HepG2 (cell line): ENCODE results near the gene S100A16. TPM values are rescaled to one million over a fixed set of nuclear protein-coding genes. Genes with fewer than 3 reads are reported as not detected.

Source experiments
- ASH2L ChIP-seq: fragments of 300-600, 200-600 bp; sonication (generic); IDR thresholded peaks from 2 replicates; pipeline ENCODE4 v1.7.0; 2017; ENCODE audit warnings: low read depth, mild to moderate bottlenecking, moderate library complexity, mixed read lengths, low read length; ENCODE audit not compliant: insufficient read length
- CAMTA2 ChIP-seq: sonication (generic); formaldehyde crosslinking; IDR thresholded peaks from 2 replicates; pipeline ENCODE4 v1.4.0; 2020; ENCODE audit warnings: mild to moderate bottlenecking, missing genetic modification reagents, borderline replicate concordance
- ESRRA ChIP-seq: sonication (generic); formaldehyde crosslinking; IDR thresholded peaks from 2 replicates; pipeline ENCODE4 v1.5.1; 2020; ENCODE audit warnings: mild to moderate bottlenecking, low read depth, missing genetic modification reagents
- FIP1L1 ChIP-seq: fragments of 200-400 bp; formaldehyde crosslinking; IDR thresholded peaks from 2 replicates; pipeline ENCODE4 v1.6.1; 2018; ENCODE audit warnings: low read depth, mild to moderate bottlenecking, low read length, moderate library complexity, borderline replicate concordance; ENCODE audit not compliant: insufficient read depth
- IRF2 ChIP-seq: IDR thresholded peaks from 2 replicates; pipeline ENCODE4 v1.6.1; 2018; ENCODE audit warnings: missing genetic modification reagents, missing compliant biosample characterization
- KDM5A ChIP-seq: fragments of 200-600 bp; sonication (generic); IDR thresholded peaks from 2 replicates; pipeline ENCODE4 v1.7.0; 2018; ENCODE audit warnings: antibody characterized with exemption, mild to moderate bottlenecking, low read length, borderline replicate concordance
- MTA1 ChIP-seq: sonication (generic); formaldehyde crosslinking; IDR thresholded peaks from 2 replicates; pipeline ENCODE4 v1.4.0; 2020; ENCODE audit warnings: missing genetic modification reagents, mild to moderate bottlenecking, borderline replicate concordance
- NONO ChIP-seq, 2 experiments: fragments of 450-650 bp in 1 of 2; sonication (generic) in 1 of 2; formaldehyde crosslinking in 1 of 2; IDR thresholded peaks in 1 of 2; conservative IDR thresholded peaks in 1 of 2; 2 replicates each; pipeline versions ENCODE4 v1.6.1 to v1.8.0; 2017 to 2022; ENCODE audit warnings: mild to moderate bottlenecking in 1 of 2, missing genetic modification reagents in 1 of 2, moderate library complexity in 1 of 2
- RBM39 ChIP-seq: fragments of 200-400 bp; formaldehyde crosslinking; IDR thresholded peaks from one replicate; pipeline ENCODE4 v1.6.1; 2018; ENCODE audit warnings: antibody characterized with exemption, mild to moderate bottlenecking, low read depth, low read length; ENCODE audit not compliant: poor library complexity, severe bottlenecking
- SP5 ChIP-seq: IDR thresholded peaks from 2 replicates; pipeline ENCODE4 v1.6.1; 2016; ENCODE audit warnings: low read depth, borderline replicate concordance
- SRSF1 ChIP-seq: fragments of 200-400 bp; formaldehyde crosslinking; optimal IDR thresholded peaks from 2 replicates; pipeline ENCODE3; 2017; ENCODE audit warnings: mild to moderate bottlenecking, low read depth, low read length, moderate library complexity
- U2AF1 ChIP-seq: fragments of 200-400 bp; formaldehyde crosslinking; optimal IDR thresholded peaks from 2 replicates; pipeline ENCODE3; 2017; ENCODE audit warnings: mild to moderate bottlenecking, low read depth, low read length
- ZNF225 ChIP-seq: sonication (generic); formaldehyde crosslinking; IDR thresholded peaks from 2 replicates; pipeline ENCODE4 v1.4.0; 2020; ENCODE audit warnings: mild to moderate bottlenecking, missing genetic modification reagents
- ZNF510 ChIP-seq: sonication (generic); formaldehyde crosslinking; IDR thresholded peaks from 2 replicates; pipeline ENCODE4 v1.4.0; 2020; ENCODE audit warnings: low read depth, mild to moderate bottlenecking, missing genetic modification reagents
- ZNF569 ChIP-seq: sonication (generic); formaldehyde crosslinking; IDR thresholded peaks from 2 replicates; pipeline ENCODE4 v1.5.0; 2020; ENCODE audit warnings: mild to moderate bottlenecking, missing genetic modification reagents, moderate library complexity, borderline replicate concordance
- ZNF777 ChIP-seq: sonication (generic); formaldehyde crosslinking; IDR thresholded peaks from 2 replicates; pipeline ENCODE4 v1.4.0; 2020; ENCODE audit warnings: missing genetic modification reagents
- ZSCAN29 ChIP-seq: sonication (generic); formaldehyde crosslinking; conservative IDR thresholded peaks from 2 replicates; pipeline ENCODE4 v1.4.0; 2020; ENCODE audit warnings: mild to moderate bottlenecking, missing genetic modification reagents
- ZZZ3 ChIP-seq: sonication (generic); formaldehyde crosslinking; IDR thresholded peaks from 2 replicates; pipeline ENCODE4 v1.4.0; 2020; ENCODE audit warnings: missing genetic modification reagents, mild to moderate bottlenecking, borderline replicate concordance
- polyA plus RNA-seq, 8 experiments: library from polyadenylated mRNA; depleted of rRNA in 3 of 8; stranded (reverse) in 7 of 8; unstranded in 1 of 8; fragments of >200 nt; fragmentation: Illumina TruSeq in 4 of 8; extraction: Trizol in 4 of 8; gene quantifications; 2 replicates each; pipeline versions ENCODE4 v1.2.1 to v1.2.3, GENCODE V29; 2011 to 2016; ENCODE audit warnings: low read depth in 4 of 8, missing spikeins in 1 of 8, mixed read lengths in 1 of 8; ENCODE audit not compliant: insufficient read depth in 1 of 8
- total RNA-seq, 5 experiments: library from RNA; depleted of rRNA; stranded (reverse); fragments of >200 nt; fragmentation: Illumina TruSeq; extraction: Trizol; gene quantifications; 2 replicates each; pipeline ENCODE4 v1.2.3, GENCODE V29; 2016; ENCODE audit warnings: low read depth in 1 of 5
- TF ChIP-seq, protein P1 (sequence below): sonication (generic); formaldehyde crosslinking; IDR thresholded peaks from 2 replicates; pipeline ENCODE4 v1.5.0; 2020; ENCODE audit warnings: mild to moderate bottlenecking, missing genetic modification reagents, borderline replicate concordance
- TF ChIP-seq, protein P2 (sequence below): IDR thresholded peaks from 2 replicates; pipeline ENCODE4 v1.6.1; 2016

Gene S100A16
- total and polyA plus RNA-seq, 2 of the 13 experiments (the other 11 are each of a cell fraction or from before 2014, with no cell fraction given) = 46.0 to 195 TPM

DNA sequence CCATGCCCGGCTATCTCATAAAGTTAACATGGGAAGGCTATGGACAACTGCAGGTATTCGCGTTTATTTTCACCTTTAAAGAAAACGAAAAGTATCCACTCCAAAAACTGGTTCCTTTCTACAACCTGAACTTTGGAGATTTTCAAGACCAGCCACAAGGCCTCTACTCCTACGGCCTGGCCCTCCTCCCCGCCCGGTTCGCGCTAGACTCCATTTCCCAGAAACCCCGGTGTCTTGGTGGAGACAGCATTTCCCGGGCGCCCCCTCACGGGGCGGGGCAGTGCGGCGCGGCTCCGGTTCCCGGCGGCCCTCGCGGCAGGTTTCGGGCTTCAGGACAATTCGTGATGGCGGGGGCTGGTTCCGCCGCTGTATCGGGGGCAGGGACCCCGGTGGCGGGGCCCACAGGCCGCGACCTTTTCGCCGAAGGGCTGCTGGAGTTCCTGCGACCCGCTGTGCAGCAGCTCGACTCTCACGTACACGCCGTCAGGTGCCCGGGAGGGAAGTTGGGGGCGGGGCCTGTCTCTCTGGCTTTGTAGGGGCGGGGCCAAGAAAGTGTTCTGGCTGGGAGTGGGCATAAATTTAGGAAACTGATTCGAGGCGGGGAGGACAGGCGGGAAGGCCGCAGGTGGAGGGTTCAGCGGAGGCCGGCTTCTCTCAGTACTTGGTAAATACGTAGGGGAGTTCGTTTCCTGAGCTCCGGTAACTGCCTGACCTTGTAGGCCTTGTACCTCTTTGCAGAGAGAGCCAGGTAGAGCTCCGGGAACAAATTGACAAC is 45.6 kb upstream of the S100A16 start, which contains the start of gene SNAPIN (continued):
- TF ChIP-seq, protein P1, sequence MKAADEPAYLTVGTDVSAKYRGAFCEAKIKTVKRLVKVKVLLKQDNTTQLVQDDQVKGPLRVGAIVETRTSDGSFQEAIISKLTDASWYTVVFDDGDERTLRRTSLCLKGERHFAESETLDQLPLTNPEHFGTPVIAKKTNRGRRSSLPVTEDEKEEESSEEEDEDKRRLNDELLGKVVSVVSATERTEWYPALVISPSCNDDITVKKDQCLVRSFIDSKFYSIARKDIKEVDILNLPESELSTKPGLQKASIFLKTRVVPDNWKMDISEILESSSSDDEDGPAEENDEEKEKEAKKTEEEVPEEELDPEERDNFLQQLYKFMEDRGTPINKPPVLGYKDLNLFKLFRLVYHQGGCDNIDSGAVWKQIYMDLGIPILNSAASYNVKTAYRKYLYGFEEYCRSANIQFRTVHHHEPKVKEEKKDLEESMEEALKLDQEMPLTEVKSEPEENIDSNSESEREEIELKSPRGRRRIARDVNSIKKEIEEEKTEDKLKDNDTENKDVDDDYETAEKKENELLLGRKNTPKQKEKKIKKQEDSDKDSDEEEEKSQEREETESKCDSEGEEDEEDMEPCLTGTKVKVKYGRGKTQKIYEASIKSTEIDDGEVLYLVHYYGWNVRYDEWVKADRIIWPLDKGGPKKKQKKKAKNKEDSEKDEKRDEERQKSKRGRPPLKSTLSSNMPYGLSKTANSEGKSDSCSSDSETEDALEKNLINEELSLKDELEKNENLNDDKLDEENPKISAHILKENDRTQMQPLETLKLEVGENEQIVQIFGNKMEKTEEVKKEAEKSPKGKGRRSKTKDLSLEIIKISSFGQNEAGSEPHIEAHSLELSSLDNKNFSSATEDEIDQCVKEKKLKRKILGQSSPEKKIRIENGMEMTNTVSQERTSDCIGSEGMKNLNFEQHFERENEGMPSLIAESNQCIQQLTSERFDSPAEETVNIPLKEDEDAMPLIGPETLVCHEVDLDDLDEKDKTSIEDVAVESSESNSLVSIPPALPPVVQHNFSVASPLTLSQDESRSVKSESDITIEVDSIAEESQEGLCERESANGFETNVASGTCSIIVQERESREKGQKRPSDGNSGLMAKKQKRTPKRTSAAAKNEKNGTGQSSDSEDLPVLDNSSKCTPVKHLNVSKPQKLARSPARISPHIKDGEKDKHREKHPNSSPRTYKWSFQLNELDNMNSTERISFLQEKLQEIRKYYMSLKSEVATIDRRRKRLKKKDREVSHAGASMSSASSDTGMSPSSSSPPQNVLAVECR = peak; percentile 77
- peak; percentile 81; the same call in 1 of the 2 replicates for TF ChIP-seq ZNF569 (CRISPR knock-in tag)
- TF ChIP-seq NONO (IDR thresholded peaks at IDR 0.05) = no peak
- peak; percentile 76; the same call in 1 of the 2 replicates for TF ChIP-seq NONO (CRISPR knock-in tag; conservative IDR thresholded peaks at IDR 0.05)
- TF ChIP-seq CAMTA2 (CRISPR knock-in tag) = no peak
- peak; percentile 91 for TF ChIP-seq SP5 (CRISPR knock-in tag)
- TF ChIP-seq ZZZ3 (CRISPR knock-in tag) = peak; percentile 68; the same call in 1 of the 2 replicates
- peak; percentile 91 for TF ChIP-seq SRSF1
- TF ChIP-seq ZNF510 (CRISPR knock-in tag) = 0 out of 2 replicates have a peak, but pooled peaks have one; percentile 41
- TF ChIP-seq U2AF1 = peak; percentile 83
- TF ChIP-seq ZSCAN29 (CRISPR knock-in tag) = no peak
- 0 out of 2 replicates have a peak, but pooled peaks have one; percentile 40 for TF ChIP-seq ZNF225 (CRISPR knock-in tag)
- TF ChIP-seq IRF2 = peak; percentile 73; the same call in 1 of the 2 replicates
- TF ChIP-seq RBM39 = peak; percentile 69
- TF ChIP-seq KDM5A = peak; percentile 86
- peak; percentile 36; the same call in 1 of the 2 replicates for TF ChIP-seq MTA1 (CRISPR knock-in tag)
- TF ChIP-seq ZNF777 (CRISPR knock-in tag) = 0 out of 2 replicates have a peak, but pooled peaks have one; percentile 32
- TF ChIP-seq ESRRA (CRISPR knock-in tag) = peak; percentile 52; the same call in 1 of the 2 replicates
- peak; percentile 95 for TF ChIP-seq ASH2L
- TF ChIP-seq, protein P2, sequence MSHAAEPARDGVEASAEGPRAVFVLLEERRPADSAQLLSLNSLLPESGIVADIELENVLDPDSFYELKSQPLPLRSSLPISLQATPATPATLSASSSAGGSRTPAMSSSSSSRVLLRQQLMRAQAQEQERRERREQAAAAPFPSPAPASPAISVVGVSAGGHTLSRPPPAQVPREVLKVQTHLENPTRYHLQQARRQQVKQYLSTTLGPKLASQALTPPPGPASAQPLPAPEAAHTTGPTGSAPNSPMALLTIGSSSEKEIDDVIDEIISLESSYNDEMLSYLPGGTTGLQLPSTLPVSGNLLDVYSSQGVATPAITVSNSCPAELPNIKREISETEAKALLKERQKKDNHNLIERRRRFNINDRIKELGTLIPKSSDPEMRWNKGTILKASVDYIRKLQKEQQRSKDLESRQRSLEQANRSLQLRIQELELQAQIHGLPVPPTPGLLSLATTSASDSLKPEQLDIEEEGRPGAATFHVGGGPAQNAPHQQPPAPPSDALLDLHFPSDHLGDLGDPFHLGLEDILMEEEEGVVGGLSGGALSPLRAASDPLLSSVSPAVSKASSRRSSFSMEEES (CRISPR knock-in tag) = peak; percentile 69
- TF ChIP-seq FIP1L1 = 0 out of 2 replicates have a peak, but pooled peaks have one; percentile 40
